Stimulated activated CD4-positive, alpha-beta T cell treated with anti-CD3 and anti-CD28 coated beads, Interleukin-15, amount 100 ng/mL, for 1 hour (primary cell): ENCODE data around the gene IER3.

Experiments used
- DNase-seq, 2 donors: peaks; one replicate each; pipeline ENCODE4 v3.0.0-alpha.2; 2020; ENCODE audit warnings: low read depth in 1 of 2, low spot score in 1 of 2

Gene IER3

GRCh38 chr6:30749554-30750378, 5.4 kb upstream of the IER3 start:
- DNase-seq: no peak

- DNase-seq: no peak
Measured at GRCh38 chr6:30748851-30749540, 4.6 kb upstream of the IER3 start.

GRCh38 chr6:30747902-30748769, 3.8 kb upstream of the IER3 start:
- DNase-seq: no peak

- DNase-seq: no peak
Measured at GRCh38 chr6:30747300-30747687, 2.9 kb upstream of the IER3 start.

GRCh38 chr6:30743099-30744053, 971 bp downstream of the IER3 start:
- no peak for DNase-seq

GRCh38 chr6:30742316-30743098, 1.8 kb downstream of the IER3 start, which contains the start of gene FLOT1:
Gene FLOT1, minus strand, starts transcription at chr6:30742687. Its CDS starts 498 bp downstream, at chr6:30742189.
- peak; percentile 88 to 91 for DNase-seq

GRCh38 chr6:30741789-30742315, 2.5 kb downstream of the IER3 start:
- peak in 1 of 2 donors; percentile 42 for DNase-seq

- DNase-seq: peak in 1 of 2 donors; percentile 38
Measured at GRCh38 chr6:30741063-30741779, 3.1 kb downstream of the IER3 start.

GRCh38 chr6:30740540-30740870, 3.8 kb downstream of the IER3 start:
- no peak for DNase-seq

- no peak for DNase-seq
Measured at GRCh38 chr6:30738532-30738931, 5.8 kb downstream of the IER3 start.

- DNase-seq: no peak
Measured at GRCh38 chr6:30735668-30736314, 8.6 kb downstream of the IER3 start.

- no peak for DNase-seq
Measured at GRCh38 chr6:30732237-30732943, 12.0 kb downstream of the IER3 start.

- peak; percentile 74 to 75 for DNase-seq
Measured at GRCh38 chr6:30730601-30731435, 13.5 kb downstream of the IER3 start.

- no peak for DNase-seq
Measured at GRCh38 chr6:30727920-30728553, 16.3 kb downstream of the IER3 start.

GRCh38 chr6:30726506-30727413, 17.6 kb downstream of the IER3 start:
- DNase-seq: no peak
